Embryonic facial prominence (tissue), 1 donor: ENCODE results near the gene WDR70.
"Not testable (repeated sequence)": the region's sequence is repeated elsewhere in the genome, so short reads cannot be mapped to it uniquely, and the experiment has no call there.

Experiments
- DNase-seq: peaks from one replicate; pipeline ENCODE4 v3.0.0-alpha.2; 2016; ENCODE audit errors: extremely low spot score

The WDR70 gene

DNA sequence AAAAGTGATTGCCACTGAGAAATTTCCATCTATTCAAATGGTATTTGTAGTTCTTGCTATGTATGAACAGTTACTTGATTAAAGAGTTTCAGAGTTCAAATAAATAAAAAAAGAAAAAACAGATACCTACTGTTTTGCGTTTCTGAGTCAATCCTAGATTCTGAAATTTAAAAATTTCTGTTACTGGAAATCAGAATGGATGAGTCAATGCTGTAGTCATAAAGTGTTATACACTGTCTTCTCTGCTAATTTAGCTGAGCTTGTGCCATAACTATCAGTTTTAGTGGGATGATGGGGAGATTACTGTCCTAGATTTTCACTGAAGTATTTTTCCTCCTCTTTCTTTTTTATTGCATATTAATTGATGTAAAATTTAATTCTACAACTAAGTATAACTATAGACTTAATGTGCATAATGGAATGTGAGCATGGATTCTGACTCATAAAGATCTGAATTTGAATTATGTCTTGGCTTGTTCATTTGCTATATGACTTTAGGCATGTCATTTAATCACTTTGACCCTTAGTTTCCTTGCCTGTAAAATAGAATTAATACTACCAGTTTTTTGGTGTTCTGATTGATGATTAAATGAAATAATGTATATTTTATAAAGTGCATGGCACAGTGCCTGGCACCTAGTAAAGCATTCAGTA, 75.4 kb downstream of the WDR70 start:
- not testable (repeated sequence) for DNase-seq

- DNase-seq = not testable (repeated sequence)
These were observed 84.3 kb downstream of the WDR70 start for GRCh38 chr5:37463191-37464051.

DNA sequence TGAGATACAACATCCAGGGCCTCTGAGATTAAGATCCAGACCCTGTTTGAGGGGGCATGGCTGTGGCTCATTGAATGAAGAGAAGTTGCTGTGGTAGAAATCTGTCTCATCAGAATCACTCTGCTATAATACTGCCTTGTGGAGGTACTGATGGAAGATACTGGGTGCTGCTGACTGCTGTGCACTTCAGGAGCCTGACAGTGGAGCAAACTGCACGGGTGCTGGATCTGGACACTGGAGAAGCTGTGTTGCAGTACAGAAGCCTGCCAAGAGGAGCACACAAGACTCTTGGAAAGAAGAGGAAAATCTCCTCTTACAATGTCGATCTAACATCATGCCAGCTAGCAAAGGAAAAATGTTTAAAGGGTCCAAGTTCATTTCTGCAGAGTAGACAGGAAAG, 85.5 kb downstream of the WDR70 start:
- DNase-seq = not testable (repeated sequence)

DNA sequence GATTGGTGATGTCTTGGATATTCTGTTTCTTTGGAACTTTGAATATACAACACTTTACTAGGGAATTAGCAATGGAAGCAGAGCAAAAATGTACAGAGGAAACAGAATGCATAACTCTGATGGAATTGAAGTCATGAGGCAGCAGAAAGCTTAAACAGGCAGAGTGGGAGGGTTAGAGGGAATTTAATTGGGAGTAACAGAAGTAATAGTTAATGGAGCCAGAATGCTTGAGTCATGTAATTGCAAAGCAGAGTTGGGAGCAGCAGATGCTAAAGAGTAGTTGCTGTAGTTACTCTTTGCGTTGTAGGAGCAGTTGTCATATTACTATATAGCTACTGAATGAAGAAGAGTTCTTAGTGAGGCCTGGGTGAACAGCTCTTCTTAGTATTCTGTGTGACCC, 90.3 kb downstream of the WDR70 start:
- not testable (repeated sequence) for DNase-seq

DNA sequence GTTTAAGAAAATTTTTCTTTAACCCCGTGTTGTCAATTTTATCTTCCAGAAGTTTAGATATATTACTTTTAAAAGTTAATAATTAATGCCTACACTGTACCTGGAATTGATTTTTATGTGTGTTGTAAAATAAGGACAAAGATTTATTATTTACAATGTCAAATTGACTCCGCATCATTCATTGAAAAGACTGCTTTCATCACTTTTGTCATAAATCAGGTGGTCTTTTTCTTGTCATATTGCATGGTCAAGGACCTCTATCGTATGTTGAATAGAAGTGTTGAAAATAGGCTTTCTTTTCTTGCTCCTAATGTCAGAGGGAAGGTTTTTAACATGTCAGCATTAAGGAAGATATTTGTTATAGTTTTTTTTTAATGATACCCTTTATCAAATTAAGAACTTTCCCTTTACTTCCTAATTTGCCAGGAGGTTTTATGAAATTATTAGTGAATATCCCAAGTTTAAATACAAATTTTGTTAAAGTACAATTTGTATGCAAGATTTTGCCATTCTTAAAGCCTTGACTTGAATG, 92.6 kb downstream of the WDR70 start:
- no peak for DNase-seq

DNA sequence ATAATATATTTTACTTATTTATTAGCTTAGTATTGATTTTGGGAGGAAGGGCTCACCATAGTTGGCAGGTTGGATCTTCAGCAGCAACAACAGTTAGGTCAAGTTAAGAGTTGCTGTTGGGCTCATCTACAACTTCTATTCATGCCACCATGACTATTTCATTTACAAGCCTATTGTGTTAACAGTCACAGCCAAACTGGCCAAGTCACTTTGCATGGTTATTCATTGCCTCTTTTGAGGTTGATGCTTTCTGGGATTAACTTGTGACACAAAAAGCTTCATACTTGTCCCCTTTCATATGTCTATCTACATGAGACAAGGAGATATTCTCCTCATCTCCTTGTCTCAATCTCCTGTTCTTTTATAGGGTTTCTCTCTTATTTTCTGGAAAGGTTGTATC, 98.3 kb downstream of the WDR70 start:
- no peak for DNase-seq

DNA sequence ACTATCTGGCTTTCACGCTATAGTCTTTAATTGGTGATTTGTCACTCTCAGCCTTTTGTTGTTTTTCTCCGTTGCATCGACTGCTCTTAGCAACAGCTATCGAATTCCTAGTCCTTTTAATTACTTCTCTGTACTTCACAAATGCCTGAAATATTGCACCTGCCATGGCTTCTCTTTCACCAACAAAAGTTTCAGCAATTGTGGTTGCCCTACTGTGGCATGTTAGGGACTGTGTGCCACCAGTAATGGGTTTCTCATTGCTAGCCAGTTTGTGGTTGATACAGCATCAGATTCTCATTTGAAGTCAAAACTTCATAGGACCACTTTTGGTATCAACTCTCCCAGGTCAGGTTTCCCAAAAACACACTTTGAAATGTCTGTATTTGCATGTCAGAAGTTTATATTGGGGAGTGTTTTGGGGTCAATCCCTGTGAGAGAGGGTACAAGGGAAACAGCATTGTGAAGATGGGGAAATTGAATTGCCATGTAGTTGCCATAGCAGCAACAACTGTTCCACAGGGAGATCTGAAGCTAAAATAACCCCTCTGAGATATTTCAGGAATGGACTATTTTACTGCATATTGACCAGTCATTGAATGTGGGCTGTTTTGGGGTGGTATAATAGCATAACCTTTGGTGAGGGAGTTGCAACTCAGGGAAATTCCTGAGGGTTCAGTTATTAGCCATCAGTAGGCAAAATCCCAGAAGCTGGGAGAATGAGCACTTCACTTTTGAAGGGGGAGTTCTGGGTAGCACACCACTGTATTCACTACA, 99.2 kb downstream of the WDR70 start:
- no peak for DNase-seq

DNA sequence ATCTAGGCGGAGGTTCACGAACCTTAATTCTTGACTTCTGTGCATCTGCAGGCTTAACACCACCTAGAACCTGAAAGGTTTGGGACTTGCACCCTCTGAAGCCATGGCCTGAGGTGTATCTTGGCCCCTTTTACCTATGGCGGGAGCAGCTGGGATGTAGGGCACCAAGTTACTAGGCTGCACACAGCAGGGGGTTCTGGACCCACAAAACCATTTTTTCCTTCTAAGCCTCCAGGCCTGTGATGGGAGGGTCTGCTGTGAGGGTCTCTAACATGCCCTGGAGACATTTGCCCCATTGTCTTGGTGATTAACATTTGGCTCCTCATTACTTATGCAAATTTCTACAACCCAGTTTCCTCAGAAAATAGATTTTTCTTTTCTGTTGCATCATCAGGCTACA, 102.3 kb downstream of the WDR70 start:
- DNase-seq = not testable (repeated sequence)

- DNase-seq = no peak
These were observed 111.1 kb downstream of the WDR70 start for GRCh38 chr5:37490120-37490810.

DNA sequence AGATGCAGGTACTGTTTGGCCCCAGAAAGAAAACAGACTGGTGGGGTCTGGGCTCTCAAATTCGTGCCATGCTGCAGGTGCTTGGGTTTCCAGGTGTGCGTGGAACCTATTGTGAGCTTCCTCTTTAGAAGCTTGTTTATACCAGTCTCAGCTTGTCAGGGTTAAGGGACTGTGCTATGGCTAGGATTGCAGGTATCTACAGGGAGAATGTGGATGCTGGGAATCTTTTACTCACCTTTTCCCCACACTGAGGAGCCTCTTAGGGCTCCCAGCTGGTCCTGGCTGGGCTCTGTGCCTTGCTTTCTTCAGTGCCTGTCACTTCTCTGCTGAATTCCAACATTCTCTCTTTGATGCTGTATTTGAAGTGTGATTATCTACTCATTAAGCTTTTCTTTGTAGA, 111.8 kb downstream of the WDR70 start:
- DNase-seq = no peak

DNA sequence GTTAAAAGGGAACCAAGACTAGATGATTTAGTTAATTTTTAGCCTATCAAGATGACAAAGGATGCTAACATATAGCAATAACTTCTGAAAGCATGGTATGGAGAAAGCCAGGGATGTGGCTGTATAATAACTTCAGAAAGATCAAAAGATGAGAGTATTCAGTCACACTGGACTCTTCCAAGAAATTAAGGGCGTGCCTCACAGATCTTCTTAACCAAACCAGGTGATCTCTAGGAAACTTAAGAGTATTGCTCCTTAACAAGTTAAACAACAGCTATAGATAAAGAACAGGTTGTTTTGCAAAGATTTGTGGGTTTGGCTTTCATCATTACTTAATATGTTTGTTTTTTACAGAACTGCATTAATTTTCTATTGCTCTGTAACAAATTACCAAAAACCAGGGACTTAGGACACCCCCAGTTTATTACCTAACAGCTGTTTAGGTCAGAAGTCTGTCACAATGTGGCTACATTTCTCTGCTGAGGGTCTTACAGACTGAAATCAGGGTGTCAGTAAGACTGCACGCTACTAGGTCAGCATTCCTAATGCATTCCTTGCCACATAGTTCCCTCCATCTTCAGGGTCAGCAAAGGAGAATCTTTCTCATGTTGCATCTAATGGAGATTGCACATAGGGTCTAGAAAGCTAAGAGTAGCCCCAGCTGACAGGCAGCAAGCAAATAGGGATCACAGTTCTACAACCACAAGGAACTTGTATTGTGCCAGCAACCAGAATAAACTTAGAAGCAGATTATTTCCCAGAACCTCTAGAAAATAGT, 113.8 kb downstream of the WDR70 start:
- DNase-seq = no peak

DNA sequence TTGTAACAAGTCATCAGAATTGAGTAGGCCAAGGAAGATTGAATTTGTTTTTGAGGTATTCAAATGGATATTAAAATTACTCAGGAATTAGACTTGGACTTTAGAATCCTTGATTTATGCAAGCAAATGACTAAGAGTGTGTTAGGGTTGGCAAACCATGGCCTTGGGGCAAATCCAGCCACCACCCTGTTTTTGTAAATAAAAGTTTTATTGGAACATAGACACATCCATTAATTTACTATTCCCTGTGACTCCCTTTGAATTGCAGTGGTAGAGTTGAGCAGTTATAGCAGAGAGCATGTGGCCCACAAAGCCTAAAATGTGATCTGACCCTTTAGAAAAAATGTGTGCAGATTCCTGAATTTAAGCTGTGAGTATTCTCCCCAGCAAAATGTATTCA, 115.6 kb downstream of the WDR70 start:
- no peak for DNase-seq

DNA sequence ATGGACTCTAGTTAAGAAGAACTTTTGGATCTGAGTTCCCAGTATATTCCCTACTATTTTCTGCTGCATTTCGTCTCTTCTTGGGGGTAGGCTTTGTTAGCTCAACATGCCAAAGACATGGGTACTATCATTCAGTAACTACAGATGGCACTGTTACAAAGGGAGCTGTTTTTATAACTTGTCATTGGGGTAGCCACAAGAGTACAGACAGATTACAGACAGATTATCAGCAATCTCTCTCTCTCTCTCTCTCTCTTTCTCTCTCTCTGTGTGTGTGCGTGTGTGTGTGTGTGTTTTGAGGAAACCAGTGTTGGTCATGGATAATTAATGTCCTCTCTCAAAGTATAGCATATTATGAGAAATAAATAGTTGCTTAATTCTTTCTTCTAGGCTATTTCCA, 116.1 kb downstream of the WDR70 start:
- DNase-seq = no peak

GRCh38 chr5:37495668-37496347, 116.7 kb downstream of the WDR70 start:
- no peak for DNase-seq

DNA sequence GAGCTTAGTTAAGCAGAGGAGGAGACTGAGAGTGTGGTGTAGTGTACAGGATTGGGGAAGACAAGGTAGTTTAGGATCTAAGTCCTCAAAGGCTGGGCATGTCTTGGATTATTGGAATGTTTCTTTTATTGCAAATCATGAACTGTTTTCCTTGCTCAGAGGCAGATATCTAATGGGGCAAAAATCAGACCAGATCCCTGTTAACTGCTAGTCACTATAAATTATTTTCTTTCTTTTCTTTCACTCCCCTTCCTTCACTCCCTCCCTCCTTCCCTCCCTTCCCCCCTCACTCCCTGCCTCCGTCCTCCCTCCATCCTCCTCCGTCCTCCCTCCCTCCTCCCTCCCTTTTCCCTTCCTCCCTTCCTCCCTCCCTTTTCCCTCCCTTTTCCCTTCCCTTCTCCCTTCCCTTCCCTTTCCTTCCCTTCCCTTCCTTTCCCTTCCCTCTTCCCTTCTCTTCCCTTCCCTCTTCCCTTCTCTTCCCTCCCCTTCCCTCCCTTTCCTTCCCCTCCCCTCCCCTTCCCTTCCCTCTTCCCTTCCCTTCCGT, 117.9 kb downstream of the WDR70 start:
- DNase-seq = no peak

- DNase-seq = no peak
These were observed 122.0 kb downstream of the WDR70 start for GRCh38 chr5:37501152-37501551.

DNA sequence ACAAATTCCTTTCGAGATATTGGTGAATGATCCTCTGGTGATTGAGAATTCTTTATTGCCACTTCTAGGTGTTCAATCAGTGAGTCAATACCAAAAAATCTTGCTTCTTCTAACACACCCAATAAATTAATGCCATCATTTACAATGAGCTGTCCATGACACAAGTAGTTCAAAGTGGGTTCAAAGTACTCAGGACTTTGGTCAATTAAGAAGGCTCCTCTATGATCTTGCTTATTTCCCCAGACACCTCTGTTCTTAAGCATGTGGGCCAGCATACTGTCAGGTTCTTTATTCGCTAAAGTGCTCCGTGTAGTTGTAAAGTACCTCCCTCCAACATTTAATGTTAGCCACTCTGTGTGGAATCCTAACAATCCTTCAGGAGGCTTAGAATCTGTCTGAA, 127.1 kb downstream of the WDR70 start:
- no peak for DNase-seq

DNA sequence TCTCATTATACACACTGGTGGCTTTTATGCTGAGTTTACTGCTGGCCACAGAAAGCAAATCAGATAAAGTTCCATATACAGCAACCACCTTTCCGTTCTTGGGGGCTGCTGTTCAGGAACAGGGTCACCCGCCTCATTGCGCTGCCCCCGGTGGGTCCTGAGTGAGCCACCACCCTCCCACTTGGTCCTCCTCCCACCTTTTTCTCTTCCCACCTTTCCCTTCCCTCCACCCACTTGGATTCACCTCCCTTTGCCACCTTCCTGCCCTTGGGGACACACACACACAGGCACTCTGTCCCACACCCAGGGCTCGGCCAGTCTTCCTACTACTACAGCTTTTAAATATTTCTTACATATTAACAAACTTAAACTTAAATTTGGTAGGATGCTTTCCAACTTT, 127.6 kb downstream of the WDR70 start:
- no peak for DNase-seq

DNA sequence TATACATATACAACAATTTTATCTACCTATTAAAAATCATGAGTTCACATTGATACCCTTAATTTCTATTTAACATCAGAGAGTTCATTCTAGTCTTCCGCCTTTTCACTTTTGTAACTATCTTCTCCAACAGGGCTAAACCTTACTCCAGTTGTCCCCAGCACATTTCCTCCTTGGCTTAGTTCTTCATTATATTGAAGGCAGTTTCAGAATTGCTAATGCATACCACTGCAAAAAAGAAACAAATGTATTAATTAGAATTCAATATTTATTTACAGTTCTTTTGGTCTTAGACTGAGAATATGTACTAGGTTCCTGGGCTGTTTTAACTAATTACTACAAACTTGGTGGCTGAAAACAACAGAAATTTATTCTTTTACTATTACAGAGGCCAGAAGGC, 132.5 kb downstream of the WDR70 start:
- DNase-seq = no peak

DNA sequence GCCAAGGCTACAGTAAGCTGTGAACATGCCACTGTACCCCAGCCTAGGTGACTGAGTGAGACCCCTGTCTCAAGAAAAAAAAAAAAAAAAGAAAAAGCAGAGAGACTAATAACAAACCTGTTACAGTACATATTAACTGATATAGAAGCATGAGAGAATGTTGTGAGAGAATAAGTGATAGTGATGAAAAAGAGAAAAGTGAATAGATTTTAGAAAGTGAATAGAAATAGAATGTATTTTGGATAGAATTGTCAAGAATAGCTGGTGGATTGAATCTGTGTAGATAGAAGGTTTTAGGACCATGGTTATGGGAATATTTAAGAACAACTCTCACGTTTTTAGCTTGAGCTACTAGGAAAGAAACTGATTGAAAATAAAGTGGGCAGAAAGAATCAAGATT, 135.8 kb downstream of the WDR70 start:
- no peak for DNase-seq
